Caco-2 (cell line): ENCODE data around the gene SLC37A1. TPM values are rescaled to one million over a fixed set of nuclear protein-coding genes. Genes with fewer than 3 reads are reported as not detected.

Source experiments
- BruUV-seq: library from RNA; stranded (reverse); fragments of 400-500 nt; replicated peaks from 2 replicates; lab custom pipeline; 2021; lab: Mats Ljungman, UMichigan
- CTCF ChIA-PET: fragments of 300-600 bp; sonication (Branson Sonifier 250); formaldehyde crosslinking; loops from one replicate; lab custom pipeline; 2022; ENCODE audit warnings: antibody characterized with exemption; lab: Charles Lee
- POLR2A ChIA-PET: fragments of 300-600 bp; sonication (Branson Sonifier 250); formaldehyde crosslinking; loops from one replicate; lab custom pipeline; 2022; ENCODE audit warnings: antibody characterized with exemption; lab: Charles Lee
- DNase-seq, 2 experiments: peaks; one replicate each; pipeline versions ENCODE4 v3.0.0 to v3.0.0-alpha.2; 2020 to 2022
- H3K27me3 ChIP-seq: replicated peaks from 2 replicates; pipeline ENCODE4 v1.6.0; 2011; ENCODE audit warnings: low read length; ENCODE audit not compliant: control insufficient read depth, insufficient read depth
- H3K36me3 ChIP-seq: 2 replicates; pipeline ENCODE4 v1.5.1; 2011; ENCODE audit warnings: low read length; ENCODE audit not compliant: control insufficient read depth, insufficient read depth
- H3K4me1 ChIP-seq: fragments of 250-450 bp; sonication (Bioruptor Pico); 2 replicates; pipeline ENCODE4 v1.5.1; 2020; ENCODE audit warnings: mild to moderate bottlenecking
- H3K4me3 ChIP-seq: 2 replicates; pipeline ENCODE4 v1.5.1; 2011; ENCODE audit warnings: low read depth, mild to moderate bottlenecking, control low read depth, low read length
- H3K9me3 ChIP-seq: fragments of 250-450 bp; sonication (Bioruptor Pico); 2 replicates; pipeline ENCODE4 v1.5.1; 2020; ENCODE audit warnings: mild to moderate bottlenecking, moderate library complexity
- H3K27ac Mint-ChIP-seq: one replicate; pipeline ENCODE4 v1.8.0; 2022; ENCODE audit warnings: mixed read lengths; ENCODE audit not compliant: unreplicated experiment
- H3K27me3 Mint-ChIP-seq: one replicate; pipeline ENCODE4 v1.8.0; 2022; ENCODE audit warnings: mixed read lengths; ENCODE audit not compliant: insufficient read depth, unreplicated experiment
- H3K36me3 Mint-ChIP-seq: one replicate; pipeline ENCODE4 v1.8.0; 2022; ENCODE audit warnings: mild to moderate bottlenecking, mixed read lengths; ENCODE audit not compliant: insufficient read depth, unreplicated experiment
- H3K4me1 Mint-ChIP-seq: one replicate; pipeline ENCODE4 v1.8.0; 2022; ENCODE audit warnings: low read depth, mixed read lengths; ENCODE audit not compliant: unreplicated experiment
- H3K4me3 Mint-ChIP-seq: one replicate; pipeline ENCODE4 v1.8.0; 2022; ENCODE audit warnings: mild to moderate bottlenecking, moderate library complexity, mixed read lengths; ENCODE audit not compliant: unreplicated experiment
- H3K9me3 Mint-ChIP-seq: one replicate; pipeline ENCODE4 v1.8.0; 2022; ENCODE audit warnings: mixed read lengths; ENCODE audit not compliant: unreplicated experiment
- intact Hi-C: fragments of 100-400 bp; cut with micrococcal nuclease; formaldehyde crosslinking; loops from one replicate; pipeline ENCODE4 v1.10.0; 2022; ENCODE audit not compliant: unreplicated experiment
- total RNA-seq: library from RNA; stranded (reverse); gene quantifications from 2 replicates; pipeline ENCODE4 v1.2.3, GENCODE V29; 2022
- TF ChIP-seq, protein P1 (sequence below), 2 experiments: fragments of 200-600 bp in 1 of 2; IDR thresholded peaks; 1 replicate in 1 of 2; 2 replicates in 1 of 2; pipeline versions ENCODE4 v1.5.1 to v1.8.0; 2011 to 2022; ENCODE audit warnings: antibody characterized with exemption in 1 of 2, control low read depth in 1 of 2, inconsistent platforms in 1 of 2, low read depth in 1 of 2, low read length in 1 of 2, mild to moderate bottlenecking in 1 of 2, moderate library complexity in 1 of 2; ENCODE audit not compliant: insufficient read depth in 1 of 2, severe bottlenecking in 1 of 2, unreplicated experiment in 1 of 2

Gene SLC37A1
- total RNA-seq, 1 experiment from 2014 or later, result 9.8 TPM

DNA sequence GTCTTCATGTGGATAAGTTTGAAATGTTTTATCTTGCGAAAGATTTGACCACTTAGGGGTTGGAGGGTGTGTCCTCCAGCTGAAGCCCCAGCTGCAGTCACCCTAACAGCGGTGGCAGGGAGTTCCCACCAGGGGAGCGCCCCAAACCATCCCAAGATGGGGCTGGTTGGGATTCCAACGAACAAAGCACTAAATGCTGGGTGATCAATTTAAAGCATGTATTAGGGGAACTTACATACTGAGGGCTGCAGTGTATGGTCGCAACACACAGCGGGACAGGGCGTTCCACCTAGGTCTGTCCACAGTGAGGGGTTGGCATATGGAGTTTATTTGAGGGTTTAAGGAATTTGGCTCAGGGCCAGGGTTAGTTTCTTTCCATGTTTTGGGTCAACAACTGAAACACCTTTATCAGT lies 26.3 kb downstream of the SLC37A1 start:
- ChIA-PET CTCF (interaction anchor here (2.2 kb wide), 1 partner anchor 73 kb away, joined by 7 read pairs; no protein-coding TSS in a partner anchor), POLR2A (no interaction called here)
- Mint-ChIP-seq H3K4me1 (no peaks in the 10 kb centered on the region), H3K27ac (no peak overlapping the region), H3K4me3 (no peak overlapping the region), H3K9me3 (no peaks in the 10 kb centered on the region), H3K36me3 (peaks cover 11% of the 10 kb centered on the region), H3K27me3 (no peaks in the 10 kb centered on the region)
- no peak overlapping the region for H3K4me3 ChIP-seq
- no peaks in the 10 kb centered on the region; the same call in 1 of the 2 replicates for H3K36me3 ChIP-seq
- BruUV-seq, result no TSS peak
- peak in 1 of 2 experiments; percentile 39 for DNase-seq
- intact Hi-C loops, result loop anchor here (5.0 to 10.0 kb wide), 2 partner anchors 88 to 225 kb away; partner anchors contain the start of gene TFF3
- H3K27me3 ChIP-seq, result no peaks in the 10 kb centered on the region
- TF ChIP-seq, protein P1, sequence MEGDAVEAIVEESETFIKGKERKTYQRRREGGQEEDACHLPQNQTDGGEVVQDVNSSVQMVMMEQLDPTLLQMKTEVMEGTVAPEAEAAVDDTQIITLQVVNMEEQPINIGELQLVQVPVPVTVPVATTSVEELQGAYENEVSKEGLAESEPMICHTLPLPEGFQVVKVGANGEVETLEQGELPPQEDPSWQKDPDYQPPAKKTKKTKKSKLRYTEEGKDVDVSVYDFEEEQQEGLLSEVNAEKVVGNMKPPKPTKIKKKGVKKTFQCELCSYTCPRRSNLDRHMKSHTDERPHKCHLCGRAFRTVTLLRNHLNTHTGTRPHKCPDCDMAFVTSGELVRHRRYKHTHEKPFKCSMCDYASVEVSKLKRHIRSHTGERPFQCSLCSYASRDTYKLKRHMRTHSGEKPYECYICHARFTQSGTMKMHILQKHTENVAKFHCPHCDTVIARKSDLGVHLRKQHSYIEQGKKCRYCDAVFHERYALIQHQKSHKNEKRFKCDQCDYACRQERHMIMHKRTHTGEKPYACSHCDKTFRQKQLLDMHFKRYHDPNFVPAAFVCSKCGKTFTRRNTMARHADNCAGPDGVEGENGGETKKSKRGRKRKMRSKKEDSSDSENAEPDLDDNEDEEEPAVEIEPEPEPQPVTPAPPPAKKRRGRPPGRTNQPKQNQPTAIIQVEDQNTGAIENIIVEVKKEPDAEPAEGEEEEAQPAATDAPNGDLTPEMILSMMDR (IDR thresholded peaks at IDR 0.05; ENCODE audit: insufficient read depth in 1 of 2, low read depth in 1 of 2, low read length in 1 of 2, severe bottlenecking in 1 of 2, unreplicated experiment in 1 of 2), result peak; percentile 27 to 28
- no peaks in the 10 kb centered on the region for H3K4me1 ChIP-seq
- no peaks in the 10 kb centered on the region for H3K9me3 ChIP-seq

DNA sequence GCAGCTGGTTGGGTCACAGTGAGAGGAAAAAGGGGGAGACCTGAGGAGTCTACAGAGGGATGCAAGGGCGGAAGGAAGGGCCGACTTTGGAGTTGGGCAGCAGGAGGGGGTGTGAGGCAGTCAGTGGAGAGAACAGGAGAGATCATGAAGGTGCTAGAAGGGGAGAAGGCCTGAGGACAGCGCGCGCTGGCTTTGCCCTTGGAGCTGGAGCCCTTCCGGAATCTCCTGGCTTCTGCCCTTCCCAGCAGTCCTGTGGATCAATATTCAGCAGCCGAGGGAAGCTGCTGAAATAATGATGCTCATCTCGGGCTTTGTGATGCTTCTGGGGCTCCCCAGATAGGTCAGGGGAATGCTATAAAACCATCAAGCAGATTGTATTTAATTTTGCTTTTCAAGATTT lies 26.7 kb downstream of the SLC37A1 start:
- POLR2A ChIA-PET, result no interaction called here
- BruUV-seq, result no TSS peak

DNA sequence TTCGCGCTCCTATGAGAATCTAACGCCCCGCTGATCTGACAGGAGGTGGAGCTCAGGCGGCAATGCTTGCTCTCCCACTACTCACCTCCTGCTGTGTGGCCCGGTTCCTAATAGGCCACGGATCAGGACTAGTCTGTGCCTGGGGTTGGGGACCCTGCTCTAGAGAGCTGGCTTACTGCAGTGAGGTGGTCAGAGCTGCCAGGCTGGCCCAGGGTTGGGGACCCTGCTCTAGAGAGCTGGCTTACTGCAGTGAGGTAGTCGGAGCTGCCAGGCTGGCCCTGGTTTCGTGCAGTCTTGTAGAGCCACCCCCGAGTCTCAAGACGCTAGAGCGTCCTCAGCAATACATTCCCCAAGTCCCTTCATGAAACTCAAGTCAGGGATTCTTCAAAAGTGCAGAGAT lies 27.5 kb downstream of the SLC37A1 start:
- Mint-ChIP-seq H3K4me3 (no peak overlapping the region), H3K9me3 (no peaks in the 10 kb centered on the region), H3K27me3 (no peaks in the 10 kb centered on the region), H3K4me1 (no peaks in the 10 kb centered on the region), H3K36me3 (peaks cover 11% of the 10 kb centered on the region), H3K27ac (no peak overlapping the region)
- BruUV-seq, result no TSS peak
- H3K4me1 ChIP-seq, result no peaks in the 10 kb centered on the region
- ChIA-PET CTCF (no interaction called here), POLR2A (no interaction called here)
- intact Hi-C loops, result no loop called here
- no peaks in the 10 kb centered on the region for H3K27me3 ChIP-seq
- TF ChIP-seq, protein P1 (IDR thresholded peaks at IDR 0.05; ENCODE audit: insufficient read depth in 1 of 2, low read depth in 1 of 2, low read length in 1 of 2, severe bottlenecking in 1 of 2, unreplicated experiment in 1 of 2), result no peak
- H3K9me3 ChIP-seq, result no peaks in the 10 kb centered on the region
- no peak overlapping the region for H3K4me3 ChIP-seq
- no peaks in the 10 kb centered on the region; the same call in 1 of the 2 replicates for H3K36me3 ChIP-seq
- no peak for DNase-seq

More for the DNA sequence above, 26.7 kb downstream of the SLC37A1 start:
- Histone ChIP-seq H3K4me3 (no peak overlapping the region), H3K9me3 (no peaks in the 10 kb centered on the region), H3K4me1 (no peaks in the 10 kb centered on the region), H3K36me3 (no peaks in the 10 kb centered on the region; the same call in 1 of the 2 replicates), H3K27me3 (no peaks in the 10 kb centered on the region)
- H3K9me3 Mint-ChIP-seq, result no peaks in the 10 kb centered on the region
- CTCF ChIA-PET, result interaction anchor here (2.2 kb wide), 1 partner anchor 73 kb away, joined by 7 read pairs; no protein-coding TSS in a partner anchor
- DNase-seq, result no peak
- intact Hi-C loops, result no loop called here
- H3K4me3 Mint-ChIP-seq, result no peak overlapping the region
- TF ChIP-seq, protein P1 (IDR thresholded peaks at IDR 0.05; ENCODE audit: insufficient read depth in 1 of 2, low read depth in 1 of 2, low read length in 1 of 2, severe bottlenecking in 1 of 2, unreplicated experiment in 1 of 2), result no peak
- H3K27ac Mint-ChIP-seq, result no peak overlapping the region
- H3K4me1 Mint-ChIP-seq, result no peaks in the 10 kb centered on the region
- peaks cover 11% of the 10 kb centered on the region for H3K36me3 Mint-ChIP-seq
- H3K27me3 Mint-ChIP-seq, result no peaks in the 10 kb centered on the region
